ENCODE measurements around the gene RPS28. TPM values are rescaled to one million over a fixed set of nuclear protein-coding genes. Genes with fewer than 3 reads are reported as not detected.
A peak's percentile ranks its signal among the peaks of the same experiment; 100 is the strongest.

RPS28 gene
- total RNA-seq, 2 experiments from 2014 or later, result 1,292 to 1,333 TPM

GRCh38 chr19:8358948-8359347 is 37.7 kb downstream of the RPS28 start:
- CTCF ChIA-PET, result interaction anchor here (0.8 to 2.1 kb wide), 3 partner anchors 11 to 222 kb away, joined by 3 to 7 read pairs (median 4); partner anchors contain the start of gene RAB11B
- Mint-ChIP-seq H3K4me1 (peaks cover 14% of the 10 kb centered on the region), H3K27ac (no peak overlapping the region), H3K27me3 (peaks cover 15% of the 10 kb centered on the region), H3K4me3 (no peak overlapping the region), H3K36me3 (peaks cover 2% of the 10 kb centered on the region), H3K9me3 (ENCODE audit: low read depth) (peaks cover 3% of the 10 kb centered on the region)
- ATAC-seq, result no peak
- no peak for DNase-seq

- peaks cover 20% of the 10 kb centered on the region for H3K27me3 Mint-ChIP-seq
- no peak overlapping the region for H3K27ac Mint-ChIP-seq
- peaks cover 3% of the 10 kb centered on the region for H3K9me3 Mint-ChIP-seq (ENCODE audit: low read depth)
- ATAC-seq (no peak), DNase-seq (no peak)
- CTCF ChIA-PET, result interaction anchor here (1.3 to 2.1 kb wide), 2 partner anchors 12 to 221 kb away, joined by 5 to 7 read pairs; no protein-coding TSS in a partner anchor
- peaks cover 2% of the 10 kb centered on the region for H3K36me3 Mint-ChIP-seq
- H3K4me1 Mint-ChIP-seq, result peaks cover 16% of the 10 kb centered on the region
- H3K4me3 Mint-ChIP-seq, result no peak overlapping the region
These were observed 38.9 kb downstream of the RPS28 start for GRCh38 chr19:8360196-8360595.

- CTCF ChIA-PET, result interaction anchor here (1.6 to 4.7 kb wide), 2 partner anchors 8 to 332 kb away, joined by 3 to 34 read pairs; no protein-coding TSS in a partner anchor
- DNase-seq, result no peak
- Mint-ChIP-seq H3K27ac (no peak overlapping the region), H3K27me3 (peaks cover 36% of the 10 kb centered on the region), H3K9me3 (ENCODE audit: low read depth) (no peaks in the 10 kb centered on the region), H3K4me1 (peaks cover 8% of the 10 kb centered on the region), H3K4me3 (no peak overlapping the region), H3K36me3 (peaks cover 2% of the 10 kb centered on the region)
- no peak for ATAC-seq
These were observed 40.9 kb downstream of the RPS28 start for GRCh38 chr19:8361921-8362793.

GRCh38 chr19:8363803-8364771 is 42.8 kb downstream of the RPS28 start, which contains the start of gene ANGPTL4:
ANGPTL4 (plus strand) TSS chr19:8364155; CDS start chr19:8364322, 167 bp downstream.
- peak; percentile 76 for DNase-seq
- CTCF ChIA-PET, result interaction anchor here (0.9 to 4.7 kb wide), 3 partner anchors 10 to 222 kb away, joined by 3 to 34 read pairs (median 5); no protein-coding TSS in a partner anchor
- H3K9me3 Mint-ChIP-seq (ENCODE audit: low read depth), result no peaks in the 10 kb centered on the region
- H3K4me3 Mint-ChIP-seq, result peak within 1 kb of the TSS; percentile 77
- H3K27ac Mint-ChIP-seq, result peak within 1 kb of the TSS; percentile 39
- peaks cover 10% of the 10 kb centered on the region for H3K4me1 Mint-ChIP-seq
- peaks cover 2% of the 10 kb centered on the region for H3K36me3 Mint-ChIP-seq
- peaks cover 46% of the 10 kb centered on the region for H3K27me3 Mint-ChIP-seq
- ATAC-seq, result peak; percentile 82

- CTCF ChIA-PET, result interaction anchor here (1.2 to 4.7 kb wide), 4 partner anchors 12 to 34 kb away, joined by 3 to 34 read pairs (median 4); partner anchors contain the start of gene KANK3
- no peak for ATAC-seq
- no peak overlapping the region for H3K4me3 Mint-ChIP-seq
These were observed 44.9 kb downstream of the RPS28 start for GRCh38 chr19:8366121-8366581.

GRCh38 chr19:8366961-8367326 is 45.6 kb downstream of the RPS28 start:
- Mint-ChIP-seq H3K4me1 (peaks cover 8% of the 10 kb centered on the region), H3K27ac (no peak overlapping the region), H3K9me3 (ENCODE audit: low read depth) (no peaks in the 10 kb centered on the region), H3K4me3 (no peak overlapping the region), H3K27me3 (peaks cover 43% of the 10 kb centered on the region), H3K36me3 (peaks cover 2% of the 10 kb centered on the region)
- ATAC-seq, result no peak
- no peak for DNase-seq
- CTCF ChIA-PET, result interaction anchor here (1.2 kb wide), 1 partner anchor 13 kb away, joined by 4 read pairs; no protein-coding TSS in a partner anchor

More at GRCh38 chr19:8366121-8366581, 44.9 kb downstream of the RPS28 start:
- H3K36me3 Mint-ChIP-seq, result peaks cover 2% of the 10 kb centered on the region
- H3K27ac Mint-ChIP-seq, result no peak overlapping the region
- no peak for DNase-seq
- no peaks in the 10 kb centered on the region for H3K9me3 Mint-ChIP-seq (ENCODE audit: low read depth)
- peaks cover 46% of the 10 kb centered on the region for H3K27me3 Mint-ChIP-seq
- H3K4me1 Mint-ChIP-seq, result peaks cover 10% of the 10 kb centered on the region

GRCh38 chr19:8367327-8368001 is 46.2 kb downstream of the RPS28 start:
- Mint-ChIP-seq H3K9me3 (ENCODE audit: low read depth) (no peaks in the 10 kb centered on the region), H3K4me3 (no peak overlapping the region), H3K27me3 (peaks cover 38% of the 10 kb centered on the region), H3K4me1 (peaks cover 8% of the 10 kb centered on the region), H3K27ac (no peak overlapping the region), H3K36me3 (peaks cover 2% of the 10 kb centered on the region)
- CTCF ChIA-PET, result interaction anchor here (1.2 kb wide), 2 partner anchors 13 to 14 kb away, joined by 4 to 6 read pairs; no protein-coding TSS in a partner anchor
- DNase-seq (no peak), ATAC-seq (no peak)

GRCh38 chr19:8370176-8371010 is 49.1 kb downstream of the RPS28 start:
- H3K36me3 Mint-ChIP-seq, result no peaks in the 10 kb centered on the region
- H3K27me3 Mint-ChIP-seq, result peaks cover 26% of the 10 kb centered on the region
- ATAC-seq (no peak), DNase-seq (no peak)
- peaks cover 1% of the 10 kb centered on the region for H3K4me1 Mint-ChIP-seq
- CTCF ChIA-PET, result interaction anchor here (0.6 kb wide), 1 partner anchor 234 kb away, joined by 3 read pairs; no protein-coding TSS in a partner anchor
- H3K4me3 Mint-ChIP-seq, result no peak overlapping the region
- no peaks in the 10 kb centered on the region for H3K9me3 Mint-ChIP-seq (ENCODE audit: low read depth)
- no peak overlapping the region for H3K27ac Mint-ChIP-seq

- Mint-ChIP-seq H3K9me3 (ENCODE audit: low read depth) (no peaks in the 10 kb centered on the region), H3K27ac (no peak overlapping the region), H3K27me3 (peaks cover 18% of the 10 kb centered on the region), H3K4me3 (no peak overlapping the region), H3K36me3 (no peaks in the 10 kb centered on the region), H3K4me1 (peaks cover 1% of the 10 kb centered on the region)
- CTCF ChIA-PET, result interaction anchor here (0.6 to 1.4 kb wide), 2 partner anchors 17 to 233 kb away, joined by 3 to 5 read pairs; no protein-coding TSS in a partner anchor
- DNase-seq (no peak), ATAC-seq (peak; percentile 23)
These were observed 49.9 kb downstream of the RPS28 start for GRCh38 chr19:8371011-8371804.

All from activated CD8-positive, alpha-beta memory T cell treated with anti-CD3 and anti-CD28 coated beads, Interleukin-2, amount 10 ng/mL, durations not matched to agents 7 days and 5 days (primary cell).